Measurements from ENCODE around the gene ZNF70.

DNA sequence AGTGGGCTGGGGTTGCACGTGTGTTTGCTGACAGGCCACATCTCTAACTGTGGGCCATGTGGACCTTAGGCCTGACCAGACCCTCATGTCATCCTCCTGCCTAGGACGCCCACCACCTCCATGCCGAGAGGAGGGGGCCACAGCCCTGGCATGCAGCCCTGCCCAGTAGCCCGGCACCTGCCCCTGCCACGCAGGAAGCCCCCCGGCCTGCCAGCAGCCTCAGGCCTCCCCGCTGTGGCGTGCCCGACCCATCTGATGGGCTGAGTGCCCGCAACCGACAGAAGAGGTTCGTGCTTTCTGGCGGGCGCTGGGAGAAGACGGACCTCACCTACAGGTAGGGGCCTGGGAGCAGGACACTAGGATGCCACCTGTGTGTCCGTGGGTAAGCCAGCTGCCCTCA, 28.2 kb upstream of the ZNF70 start:
- no peak for TF ChIP-seq YY1 (IDR thresholded peaks at IDR 0.05; ENCODE audit: low read depth)
- TF ChIP-seq, protein P1, sequence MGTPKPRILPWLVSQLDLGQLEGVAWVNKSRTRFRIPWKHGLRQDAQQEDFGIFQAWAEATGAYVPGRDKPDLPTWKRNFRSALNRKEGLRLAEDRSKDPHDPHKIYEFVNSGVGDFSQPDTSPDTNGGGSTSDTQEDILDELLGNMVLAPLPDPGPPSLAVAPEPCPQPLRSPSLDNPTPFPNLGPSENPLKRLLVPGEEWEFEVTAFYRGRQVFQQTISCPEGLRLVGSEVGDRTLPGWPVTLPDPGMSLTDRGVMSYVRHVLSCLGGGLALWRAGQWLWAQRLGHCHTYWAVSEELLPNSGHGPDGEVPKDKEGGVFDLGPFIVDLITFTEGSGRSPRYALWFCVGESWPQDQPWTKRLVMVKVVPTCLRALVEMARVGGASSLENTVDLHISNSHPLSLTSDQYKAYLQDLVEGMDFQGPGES (IDR thresholded peaks at IDR 0.05; ENCODE audit: low read depth, low read length): no peak
